Neural cell (in vitro differentiated cells): ENCODE measurements around the gene TMPRSS4. TPM values are rescaled to one million over a fixed set of nuclear protein-coding genes. Genes with fewer than 3 reads are reported as not detected.

Source experiments
- H2AFZ ChIP-seq: fragments of 200-600, 300-800 bp; sonication (generic), shearing (Covaris generic); 2 replicates; pipeline ENCODE4 v1.6.0; 2014; ENCODE audit warnings: low read depth, mild to moderate bottlenecking, antibody characterized with exemption, low read length, moderate library complexity
- H3F3A ChIP-seq: fragments of 200-600 bp; shearing (Covaris generic); 2 replicates; pipeline ENCODE4 v1.6.1; 2016; ENCODE audit warnings: mild to moderate bottlenecking, moderate library complexity, mixed read lengths, antibody characterized with exemption, low read length; ENCODE audit not compliant: insufficient read depth, poor library complexity, severe bottlenecking
- H3K27ac ChIP-seq: fragments of 200-600, 300-800 bp; sonication (generic), shearing (Covaris generic); 2 replicates; pipeline ENCODE4 v1.5.1; 2014; ENCODE audit warnings: mild to moderate bottlenecking, low read length, moderate library complexity
- H3K27me3 ChIP-seq: fragments of 300-800, 200-600 bp; sonication (generic), shearing (Covaris generic); 2 replicates; pipeline ENCODE4 v1.6.0; 2014; ENCODE audit warnings: mild to moderate bottlenecking, low read depth, low read length, moderate library complexity; ENCODE audit not compliant: insufficient read depth
- H3K36me3 ChIP-seq: fragments of 300-800, 200-600 bp; sonication (generic), shearing (Covaris generic); 2 replicates; pipeline ENCODE4 v1.5.1; 2014; ENCODE audit warnings: mild to moderate bottlenecking, antibody characterized with exemption, low read length, moderate library complexity; ENCODE audit not compliant: insufficient read depth
- H3K4me2 ChIP-seq: fragments of 300-800, 200-600 bp; sonication (generic), shearing (Covaris generic); 2 replicates; pipeline ENCODE4 v1.6.0; 2014; ENCODE audit warnings: mild to moderate bottlenecking, low read length
- H3K4me3 ChIP-seq: fragments of 300-800, 200-600 bp; sonication (generic), shearing (Covaris generic); 2 replicates; pipeline ENCODE4 v1.5.1; 2014; ENCODE audit warnings: mild to moderate bottlenecking, low read length, moderate library complexity
- H3K79me2 ChIP-seq: fragments of 200-600 bp; shearing (Covaris generic); replicated peaks from 2 replicates; pipeline ENCODE4 v1.6.0; 2014; ENCODE audit warnings: mild to moderate bottlenecking, low read length, moderate library complexity; ENCODE audit not compliant: insufficient read depth
- H3K9ac ChIP-seq: fragments of 300-800, 200-600 bp; sonication (generic), shearing (Covaris generic); 2 replicates; pipeline ENCODE4 v1.6.1; 2016; ENCODE audit warnings: mild to moderate bottlenecking, low read length, mixed read lengths
- H3K9me2 ChIP-seq: fragments of 200-600 bp; shearing (Covaris generic); 2 replicates; pipeline ENCODE4 v1.6.1; 2016; ENCODE audit warnings: mild to moderate bottlenecking, low read length, mixed read lengths; ENCODE audit not compliant: insufficient read depth
- H3K9me3 ChIP-seq: fragments of 200-600, 300-800 bp; sonication (generic), shearing (Covaris generic); 2 replicates; pipeline ENCODE4 v1.6.1; 2016; ENCODE audit warnings: mild to moderate bottlenecking, mixed run types, low read length, moderate library complexity, mixed read lengths
- H4K20me1 ChIP-seq: fragments of 200-600 bp; shearing (Covaris generic); 2 replicates; pipeline ENCODE4 v1.6.1; 2016; ENCODE audit warnings: mild to moderate bottlenecking, mixed run types; ENCODE audit not compliant: insufficient read depth
- CTCF ChIP-seq: fragments of 450-650 bp; IDR thresholded peaks from 2 replicates; pipeline ENCODE4 v1.5.1; 2014; ENCODE audit warnings: antibody characterized with exemption, mild to moderate bottlenecking, moderate library complexity; ENCODE audit not compliant: poor library complexity, severe bottlenecking
- EP300 ChIP-seq: fragments of 450-650 bp; conservative IDR thresholded peaks from 2 replicates; pipeline ENCODE4 v1.6.1; 2014; ENCODE audit warnings: antibody characterized with exemption, mild to moderate bottlenecking, moderate library complexity; ENCODE audit not compliant: poor library complexity, severe bottlenecking
- EZH2 ChIP-seq: fragments of 200-600, 300-800 bp; shearing (Covaris generic), sonication (generic); IDR thresholded peaks from 2 replicates; pipeline ENCODE4 v1.6.1; 2014; ENCODE audit warnings: antibody characterized with exemption, low read length, borderline replicate concordance, mild to moderate bottlenecking; ENCODE audit not compliant: insufficient read depth, poor library complexity, severe bottlenecking
- MXI1 ChIP-seq: fragments of 450-650 bp; conservative IDR thresholded peaks from 2 replicates; pipeline ENCODE4 v1.6.1; 2014; ENCODE audit warnings: antibody characterized with exemption, mild to moderate bottlenecking; ENCODE audit not compliant: poor library complexity, severe bottlenecking
- POLR2AphosphoS5 ChIP-seq: IDR thresholded peaks from 2 replicates; pipeline ENCODE4 v1.6.1; 2012
- RAD21 ChIP-seq: fragments of 450-650 bp; conservative IDR thresholded peaks from 2 replicates; pipeline ENCODE4 v1.6.1; 2014; ENCODE audit warnings: antibody characterized with exemption, mild to moderate bottlenecking, moderate library complexity
- REST ChIP-seq: IDR thresholded peaks from 2 replicates; pipeline ENCODE4 v1.6.1; 2012; ENCODE audit warnings: borderline replicate concordance
- SMC3 ChIP-seq: fragments of 450-650 bp; conservative IDR thresholded peaks from 2 replicates; pipeline ENCODE4 v1.6.1; 2014; ENCODE audit warnings: antibody characterized with exemption, mild to moderate bottlenecking, moderate library complexity; ENCODE audit not compliant: poor library complexity
- TAF1 ChIP-seq: IDR thresholded peaks from 2 replicates; pipeline ENCODE4 v1.6.1; 2012; ENCODE audit warnings: low read depth
- polyA plus RNA-seq: library from polyadenylated mRNA; depleted of rRNA; stranded (reverse); fragments of >200 nt; gene quantifications from 2 replicates; pipeline ENCODE4 v1.2.3, GENCODE V29; 2014

The TMPRSS4 gene
- polyA plus RNA-seq, 1 donor from 2014 or later = not detected

GRCh38 chr11:118109231-118109630 is 32.4 kb downstream of the TMPRSS4 start:
- H3K9me2 ChIP-seq = no peaks in the 10 kb centered on the region
- H4K20me1 ChIP-seq = no peaks in the 10 kb centered on the region
- no peak overlapping the region for H3K9ac ChIP-seq
- no peaks in the 10 kb centered on the region for H3K9me3 ChIP-seq
- no peak overlapping the region for H3K27ac ChIP-seq
- no peak overlapping the region for H2AFZ ChIP-seq
- no peak for TF ChIP-seq EP300
- no peak for TF ChIP-seq EZH2
- no peak for TF ChIP-seq TAF1
- no peak for TF ChIP-seq SMC3
- no peak for TF ChIP-seq CTCF
- no peak for TF ChIP-seq RAD21
- TF ChIP-seq MXI1 = no peak
- TF ChIP-seq REST = no peak
- no peak for TF ChIP-seq POLR2AphosphoS5
- no peak overlapping the region for H3K4me3 ChIP-seq
- H3F3A ChIP-seq = no peaks in the 10 kb centered on the region
- no peaks in the 10 kb centered on the region for H3K27me3 ChIP-seq
- no peak overlapping the region for H3K4me2 ChIP-seq
- no peaks in the 10 kb centered on the region for H3K79me2 ChIP-seq
- H3K36me3 ChIP-seq = no peaks in the 10 kb centered on the region

GRCh38 chr11:118111019-118111743 is 34.3 kb downstream of the TMPRSS4 start:
- no peaks in the 10 kb centered on the region for H3K36me3 ChIP-seq
- no peaks in the 10 kb centered on the region for H3K79me2 ChIP-seq
- H3F3A ChIP-seq = no peaks in the 10 kb centered on the region
- H4K20me1 ChIP-seq = no peaks in the 10 kb centered on the region
- H3K9ac ChIP-seq = no peak overlapping the region
- no peaks in the 10 kb centered on the region for H3K9me2 ChIP-seq
- H3K27me3 ChIP-seq = no peaks in the 10 kb centered on the region
- no peak for TF ChIP-seq POLR2AphosphoS5
- no peak for TF ChIP-seq MXI1
- no peak for TF ChIP-seq EZH2
- no peak for TF ChIP-seq RAD21
- TF ChIP-seq REST = no peak
- TF ChIP-seq EP300 = no peak
- no peak for TF ChIP-seq CTCF
- no peak for TF ChIP-seq TAF1
- no peak overlapping the region for H2AFZ ChIP-seq
- H3K9me3 ChIP-seq = no peaks in the 10 kb centered on the region
- no peak overlapping the region for H3K4me2 ChIP-seq
- no peak overlapping the region for H3K27ac ChIP-seq
- H3K4me3 ChIP-seq = no peak overlapping the region
